Measurements from ENCODE around the gene KIAA1217.
"Not testable (repeated sequence)": the region's sequence is repeated elsewhere in the genome, so short reads cannot be mapped to it uniquely, and the experiment has no call there.

Gene KIAA1217

DNA sequence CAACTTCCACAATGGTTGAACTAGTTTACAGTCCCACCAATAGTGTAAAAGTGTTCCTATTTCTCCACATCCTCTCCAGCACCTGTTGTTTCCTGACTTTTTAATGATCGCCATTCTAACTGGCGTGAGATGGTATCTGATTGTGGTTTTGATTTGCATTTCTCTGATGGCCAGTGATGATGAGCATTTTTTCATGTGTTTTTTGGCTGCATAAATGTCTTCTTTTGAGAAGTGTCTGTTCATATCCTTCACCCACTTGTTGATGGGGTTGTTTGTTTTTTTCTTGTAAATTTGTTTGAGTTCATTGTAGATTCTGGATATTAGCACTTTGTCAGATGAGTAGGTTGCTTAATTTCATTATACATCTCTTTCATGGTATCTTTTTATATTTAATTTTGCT is 237.0 kb downstream of the KIAA1217 start:
- H3K4me3 ChIP-seq (ENCODE audit: low read depth, low read length); H3K4me1 ChIP-seq (ENCODE audit: control insufficient read depth, insufficient read depth, low read length); CTCF ChIA-PET; H3K36me3 ChIP-seq (ENCODE audit: control insufficient read depth in 2 of 2, insufficient read depth in 1 of 2, low read length in 2 of 2); H3K9me3 ChIP-seq (ENCODE audit: control insufficient read depth, insufficient read depth, low read depth, low read length); H3K27ac ChIP-seq (ENCODE audit: extremely low read depth, low read depth, low read length); POLR2A ChIA-PET: not testable (repeated sequence)
- TF ChIP-seq SCRT1 (tag by site-specific recombination; IDR thresholded peaks at IDR 0.05; ENCODE audit: borderline replicate concordance) (peak; percentile 68; the same call in 1 of the 2 replicates), SCRT2 (tag by site-specific recombination; IDR thresholded peaks at IDR 0.05) (peak; percentile 90)

DNA sequence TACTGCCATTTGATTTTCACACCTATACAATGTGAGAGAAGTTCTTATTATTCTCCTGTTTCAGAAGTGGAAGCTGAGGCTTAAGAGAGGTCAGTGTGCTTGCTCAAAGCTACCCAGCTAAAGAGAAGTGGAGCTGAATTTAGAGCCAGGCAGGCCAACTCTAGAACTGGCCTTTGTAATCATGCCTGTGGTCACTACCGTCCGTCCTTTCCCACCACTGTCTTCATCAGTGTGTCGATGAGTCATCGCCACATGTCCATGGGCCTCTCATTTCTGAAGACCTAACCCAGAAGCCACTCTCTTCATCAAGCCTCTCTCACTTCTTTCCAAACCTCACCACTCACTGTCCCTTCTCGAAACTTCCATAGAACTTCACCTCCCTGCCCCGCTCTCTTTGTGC is 237.8 kb downstream of the KIAA1217 start:
- no peak overlapping the region for H3K4me3 ChIP-seq (ENCODE audit: low read depth, low read length)
- CTCF ChIA-PET, result no interaction called here
- no peaks in the 10 kb centered on the region for H3K9me3 ChIP-seq (ENCODE audit: control insufficient read depth, insufficient read depth, low read depth, low read length)
- POLR2A ChIA-PET, result no interaction called here
- peaks cover 12% of the 10 kb centered on the region for H3K4me1 ChIP-seq (ENCODE audit: control insufficient read depth, insufficient read depth, low read length)
- no peaks in the 10 kb centered on the region for H3K36me3 ChIP-seq (ENCODE audit: control insufficient read depth in 2 of 2, insufficient read depth in 1 of 2, low read length in 2 of 2)
- no peak overlapping the region for H3K27ac ChIP-seq (ENCODE audit: extremely low read depth, low read depth, low read length)
- TF ChIP-seq ZNF23 (tag by site-specific recombination; IDR thresholded peaks at IDR 0.05; ENCODE audit: borderline replicate concordance) (no peak), ZNF266 (tag by site-specific recombination; IDR thresholded peaks at IDR 0.05; ENCODE audit: low read depth) (no peak), ZFP37 (tag by site-specific recombination; IDR thresholded peaks at IDR 0.05) (no peak), KLF9 (tag by site-specific recombination; IDR thresholded peaks at IDR 0.05; ENCODE audit: low read depth) (no peak), ZNF830 (tag by site-specific recombination; IDR thresholded peaks at IDR 0.05; ENCODE audit: low read depth) (no peak), ZNF416 (tag by site-specific recombination; IDR thresholded peaks at IDR 0.05) (no peak), ZEB2 (tag by site-specific recombination; IDR thresholded peaks at IDR 0.05) (no peak), ZNF514 (tag by site-specific recombination; IDR thresholded peaks at IDR 0.05) (no peak), ZNF211 (tag by site-specific recombination; IDR thresholded peaks at IDR 0.05; ENCODE audit: low read depth) (no peak), ZNF214 (tag by site-specific recombination; IDR thresholded peaks at IDR 0.05; ENCODE audit: borderline replicate concordance) (no peak), ZNF324 (tag by site-specific recombination; IDR thresholded peaks at IDR 0.05) (no peak), ZFP3 (tag by site-specific recombination; IDR thresholded peaks at IDR 0.05; ENCODE audit: low read depth) (no peak), ZNF610 (tag by site-specific recombination; IDR thresholded peaks at IDR 0.05; ENCODE audit: borderline replicate concordance) (no peak)

DNA sequence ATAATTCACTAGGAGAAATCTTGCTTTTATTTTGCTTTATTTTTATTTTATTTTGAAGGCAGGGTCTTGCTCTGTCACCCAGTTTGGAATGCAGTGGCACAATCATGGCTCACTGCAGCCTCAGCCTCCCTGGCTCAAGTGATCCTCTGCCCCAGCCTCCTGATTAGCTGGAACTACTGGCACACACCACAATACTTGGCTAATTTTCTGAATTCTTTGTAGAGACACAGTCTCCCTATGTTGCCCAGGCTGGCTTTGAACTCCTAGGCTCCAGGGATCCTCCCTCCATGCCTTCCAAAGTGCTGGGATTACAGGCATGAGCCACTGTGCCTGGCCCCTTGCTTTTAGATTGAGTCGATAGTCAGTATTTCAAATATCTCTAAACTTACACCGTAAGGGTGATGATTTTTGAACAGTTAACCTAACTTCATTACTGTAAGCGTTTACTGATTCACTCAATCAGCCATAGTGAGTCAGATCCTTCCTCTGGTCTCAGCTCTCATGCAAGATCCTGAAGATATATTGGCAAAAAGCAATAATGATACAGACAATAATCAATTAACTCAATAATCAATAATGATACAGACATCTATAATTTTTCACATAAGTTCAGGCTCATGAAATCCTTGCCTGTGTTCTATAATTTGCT is 239.5 kb downstream of the KIAA1217 start:
- Histone ChIP-seq H3K4me3 (ENCODE audit: low read depth, low read length) (no peak overlapping the region), H3K36me3 (ENCODE audit: control insufficient read depth in 2 of 2, insufficient read depth in 1 of 2, low read length in 2 of 2) (no peaks in the 10 kb centered on the region), H3K9me3 (ENCODE audit: control insufficient read depth, insufficient read depth, low read depth, low read length) (no peaks in the 10 kb centered on the region), H3K27ac (ENCODE audit: extremely low read depth, low read depth, low read length) (no peak overlapping the region), H3K4me1 (ENCODE audit: control insufficient read depth, insufficient read depth, low read length) (peaks cover 12% of the 10 kb centered on the region)
- no peak for TF ChIP-seq ZBTB20 (tag by site-specific recombination; IDR thresholded peaks at IDR 0.05)
- ChIA-PET CTCF (interaction anchor here (0.7 kb wide), 1 partner anchor 1156 kb away, joined by 3 read pairs; no protein-coding TSS in a partner anchor), POLR2A (no interaction called here)

DNA sequence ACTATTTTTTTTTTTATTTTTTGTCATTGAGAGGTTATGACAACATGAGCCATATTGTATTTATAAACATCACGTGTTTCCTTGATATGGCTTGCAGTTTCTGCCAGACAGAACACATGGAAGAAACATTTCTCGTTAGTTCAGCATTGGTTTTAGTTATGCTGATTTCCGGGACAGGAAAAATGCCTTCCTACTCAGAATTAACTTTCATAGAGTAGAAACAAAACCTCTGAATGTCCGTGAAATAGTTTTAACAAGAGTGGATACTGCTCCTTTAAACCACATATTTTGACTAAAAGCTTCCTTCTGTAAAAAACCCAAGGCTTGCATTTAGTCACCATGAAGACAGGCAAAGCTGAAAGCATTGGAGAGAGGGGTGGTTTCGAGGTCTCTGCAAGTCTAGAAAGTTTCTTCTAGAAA is 240.4 kb downstream of the KIAA1217 start:
- H3K27ac ChIP-seq (ENCODE audit: extremely low read depth, low read depth, low read length), result no peak overlapping the region; the same call in 1 of the 2 replicates
- ChIA-PET POLR2A (no interaction called here), CTCF (interaction anchor here (0.7 to 1.0 kb wide), 2 partner anchors 69 to 1157 kb away, joined by 3 to 4 read pairs; no protein-coding TSS in a partner anchor)
- H3K4me3 ChIP-seq (ENCODE audit: low read depth, low read length), result no peak overlapping the region
- H3K9me3 ChIP-seq (ENCODE audit: control insufficient read depth, insufficient read depth, low read depth, low read length), result no peaks in the 10 kb centered on the region
- H3K4me1 ChIP-seq (ENCODE audit: control insufficient read depth, insufficient read depth, low read length), result peaks cover 12% of the 10 kb centered on the region
- no peaks in the 10 kb centered on the region for H3K36me3 ChIP-seq (ENCODE audit: control insufficient read depth in 2 of 2, insufficient read depth in 1 of 2, low read length in 2 of 2)
- TF ChIP-seq ZBTB17 (tag by site-specific recombination; IDR thresholded peaks at IDR 0.05) (peak; percentile 28; the same call in 1 of the 2 replicates), TRIM28 (IDR thresholded peaks at IDR 0.05; ENCODE audit: borderline replicate concordance, low read length) (0 out of 2 replicates have a peak, but pooled peaks have one; percentile 42), ZNF600 (tag by site-specific recombination; IDR thresholded peaks at IDR 0.05) (peak; percentile 66; the same call in 1 of the 2 replicates), ZNF221 (tag by site-specific recombination; IDR thresholded peaks at IDR 0.05; ENCODE audit: borderline replicate concordance) (no peak), GFI1B (tag by site-specific recombination; IDR thresholded peaks at IDR 0.05) (no peak), ZBTB20 (tag by site-specific recombination; IDR thresholded peaks at IDR 0.05) (peak; percentile 86)
- TF ChIP-seq, protein P1, sequence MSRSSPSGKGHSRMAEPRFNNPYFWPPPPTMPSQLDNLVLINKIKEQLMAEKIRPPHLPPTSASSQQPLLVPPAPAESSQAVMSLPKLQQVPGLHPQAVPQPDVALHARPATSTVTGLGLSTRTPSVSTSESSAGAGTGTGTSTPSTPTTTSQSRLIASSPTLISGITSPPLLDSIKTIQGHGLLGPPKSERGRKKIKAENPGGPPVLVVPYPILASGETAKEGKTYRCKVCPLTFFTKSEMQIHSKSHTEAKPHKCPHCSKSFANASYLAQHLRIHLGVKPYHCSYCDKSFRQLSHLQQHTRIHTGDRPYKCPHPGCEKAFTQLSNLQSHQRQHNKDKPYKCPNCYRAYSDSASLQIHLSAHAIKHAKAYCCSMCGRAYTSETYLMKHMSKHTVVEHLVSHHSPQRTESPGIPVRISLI (tag by site-specific recombination; IDR thresholded peaks at IDR 0.05), result 0 out of 2 replicates have a peak, but pooled peaks have one; percentile 32
- TF ChIP-seq, protein P2, sequence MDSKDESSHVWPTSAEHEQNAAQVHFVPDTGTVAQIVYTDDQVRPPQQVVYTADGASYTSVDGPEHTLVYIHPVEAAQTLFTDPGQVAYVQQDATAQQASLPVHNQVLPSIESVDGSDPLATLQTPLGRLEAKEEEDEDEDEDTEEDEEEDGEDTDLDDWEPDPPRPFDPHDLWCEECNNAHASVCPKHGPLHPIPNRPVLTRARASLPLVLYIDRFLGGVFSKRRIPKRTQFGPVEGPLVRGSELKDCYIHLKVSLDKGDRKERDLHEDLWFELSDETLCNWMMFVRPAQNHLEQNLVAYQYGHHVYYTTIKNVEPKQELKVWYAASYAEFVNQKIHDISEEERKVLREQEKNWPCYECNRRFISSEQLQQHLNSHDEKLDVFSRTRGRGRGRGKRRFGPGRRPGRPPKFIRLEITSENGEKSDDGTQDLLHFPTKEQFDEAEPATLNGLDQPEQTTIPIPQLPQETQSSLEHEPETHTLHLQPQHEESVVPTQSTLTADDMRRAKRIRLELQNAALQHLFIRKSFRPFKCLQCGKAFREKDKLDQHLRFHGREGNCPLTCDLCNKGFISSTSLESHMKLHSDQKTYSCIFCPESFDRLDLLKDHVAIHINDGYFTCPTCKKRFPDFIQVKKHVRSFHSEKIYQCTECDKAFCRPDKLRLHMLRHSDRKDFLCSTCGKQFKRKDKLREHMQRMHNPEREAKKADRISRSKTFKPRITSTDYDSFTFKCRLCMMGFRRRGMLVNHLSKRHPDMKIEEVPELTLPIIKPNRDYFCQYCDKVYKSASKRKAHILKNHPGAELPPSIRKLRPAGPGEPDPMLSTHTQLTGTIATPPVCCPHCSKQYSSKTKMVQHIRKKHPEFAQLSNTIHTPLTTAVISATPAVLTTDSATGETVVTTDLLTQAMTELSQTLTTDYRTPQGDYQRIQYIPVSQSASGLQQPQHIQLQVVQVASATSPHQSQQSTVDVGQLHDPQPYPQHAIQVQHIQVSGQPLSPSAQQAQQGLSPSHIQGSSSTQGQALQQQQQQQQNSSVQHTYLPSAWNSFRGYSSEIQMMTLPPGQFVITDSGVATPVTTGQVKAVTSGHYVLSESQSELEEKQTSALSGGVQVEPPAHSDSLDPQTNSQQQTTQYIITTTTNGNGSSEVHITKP (tag by site-specific recombination; IDR thresholded peaks at IDR 0.05), result no peak
